Loucy (cell line): ENCODE data around the gene CYSTM1.

ENCODE experiments used
- EZH2phosphoT487 ChIP-seq: fragments of 200-600 bp; IDR thresholded peaks from 2 replicates; pipeline ENCODE4 v1.6.1; 2018; ENCODE audit warnings: antibody characterized with exemption, mild to moderate bottlenecking, moderate library complexity, borderline replicate concordance
- TF ChIP-seq, protein P1 (sequence below): fragments of 200-600 bp; sonication (generic); conservative IDR thresholded peaks from 2 replicates; pipeline ENCODE4 v1.5.1; 2014; ENCODE audit warnings: mild to moderate bottlenecking, antibody characterized with exemption, low read length

DNA sequence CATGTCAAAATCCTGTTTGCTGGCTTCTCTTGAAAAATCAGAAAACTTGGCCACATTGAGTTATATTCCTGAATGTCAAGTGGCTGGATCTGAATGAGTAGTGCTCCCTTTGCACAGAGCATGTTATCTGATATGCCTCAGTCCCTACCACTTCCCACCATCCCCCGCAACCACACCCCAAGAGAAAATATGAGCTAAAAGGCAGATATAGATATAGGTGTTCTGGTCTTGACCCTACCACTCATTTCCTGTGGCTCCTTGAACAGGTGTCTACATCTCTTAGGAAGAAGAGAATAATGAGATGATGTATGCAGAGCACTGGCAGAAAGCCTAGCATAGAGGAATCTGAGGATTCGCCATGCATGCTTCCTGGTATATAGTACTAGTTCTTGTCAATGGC is 6.6 kb upstream of the CYSTM1 start:
- TF ChIP-seq, protein P1, sequence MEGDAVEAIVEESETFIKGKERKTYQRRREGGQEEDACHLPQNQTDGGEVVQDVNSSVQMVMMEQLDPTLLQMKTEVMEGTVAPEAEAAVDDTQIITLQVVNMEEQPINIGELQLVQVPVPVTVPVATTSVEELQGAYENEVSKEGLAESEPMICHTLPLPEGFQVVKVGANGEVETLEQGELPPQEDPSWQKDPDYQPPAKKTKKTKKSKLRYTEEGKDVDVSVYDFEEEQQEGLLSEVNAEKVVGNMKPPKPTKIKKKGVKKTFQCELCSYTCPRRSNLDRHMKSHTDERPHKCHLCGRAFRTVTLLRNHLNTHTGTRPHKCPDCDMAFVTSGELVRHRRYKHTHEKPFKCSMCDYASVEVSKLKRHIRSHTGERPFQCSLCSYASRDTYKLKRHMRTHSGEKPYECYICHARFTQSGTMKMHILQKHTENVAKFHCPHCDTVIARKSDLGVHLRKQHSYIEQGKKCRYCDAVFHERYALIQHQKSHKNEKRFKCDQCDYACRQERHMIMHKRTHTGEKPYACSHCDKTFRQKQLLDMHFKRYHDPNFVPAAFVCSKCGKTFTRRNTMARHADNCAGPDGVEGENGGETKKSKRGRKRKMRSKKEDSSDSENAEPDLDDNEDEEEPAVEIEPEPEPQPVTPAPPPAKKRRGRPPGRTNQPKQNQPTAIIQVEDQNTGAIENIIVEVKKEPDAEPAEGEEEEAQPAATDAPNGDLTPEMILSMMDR = no peak
- no peak for TF ChIP-seq EZH2phosphoT487
